ENCODE data around the gene C14orf180.
"Not testable (repeated sequence)": the region's sequence is repeated elsewhere in the genome, so short reads cannot be mapped to it uniquely, and the experiment has no call there.

Gene C14orf180

GRCh38 chr14:104576232-104576969 is 3.2 kb upstream of the C14orf180 start:
- Histone ChIP-seq H3K4me1 (ENCODE audit: insufficient read depth, low read length) (peaks cover 17% of the 10 kb centered on the region), H3K36me3 (ENCODE audit: insufficient read depth, low read length) (no peaks in the 10 kb centered on the region)

GRCh38 chr14:104576970-104577332 is 2.6 kb upstream of the C14orf180 start:
- Histone ChIP-seq H3K4me1 (ENCODE audit: insufficient read depth, low read length) (peaks cover 17% of the 10 kb centered on the region), H3K9me3 (ENCODE audit: low read length) (no peaks in the 10 kb centered on the region), H3K27me3 (ENCODE audit: control insufficient read depth in 1 of 2, insufficient read depth in 2 of 2, low read length in 2 of 2) (no peaks in the 10 kb centered on the region), H3K27ac (ENCODE audit: low read depth, low read length) (no peak overlapping the region), H3K4me3 (ENCODE audit: low read depth in 1 of 2, low read length in 2 of 2) (no peak overlapping the region), H3K9ac (ENCODE audit: low read length) (no peak overlapping the region), H3K36me3 (ENCODE audit: insufficient read depth, low read length) (no peaks in the 10 kb centered on the region)

More at GRCh38 chr14:104576232-104576969, 3.2 kb upstream of the C14orf180 start:
- no peak overlapping the region for H3K27ac ChIP-seq (ENCODE audit: low read depth, low read length)
- no peaks in the 10 kb centered on the region for H3K9me3 ChIP-seq (ENCODE audit: low read length)
- no peaks in the 10 kb centered on the region for H3K27me3 ChIP-seq (ENCODE audit: control insufficient read depth in 1 of 2, insufficient read depth in 2 of 2, low read length in 2 of 2)
- H3K9ac ChIP-seq (ENCODE audit: low read length): no peak overlapping the region
- H3K4me3 ChIP-seq (ENCODE audit: low read depth in 1 of 2, low read length in 2 of 2): no peak overlapping the region

GRCh38 chr14:104577426-104577825 is 2.1 kb upstream of the C14orf180 start:
- Histone ChIP-seq H3K9ac (ENCODE audit: low read length) (no peak overlapping the region), H3K27ac (ENCODE audit: low read depth, low read length) (no peak overlapping the region), H3K27me3 (ENCODE audit: control insufficient read depth in 1 of 2, insufficient read depth in 2 of 2, low read length in 2 of 2) (no peaks in the 10 kb centered on the region), H3K9me3 (ENCODE audit: low read length) (no peaks in the 10 kb centered on the region), H3K4me3 (ENCODE audit: low read depth in 1 of 2, low read length in 2 of 2) (no peak overlapping the region), H3K36me3 (ENCODE audit: insufficient read depth, low read length) (no peaks in the 10 kb centered on the region), H3K4me1 (ENCODE audit: insufficient read depth, low read length) (peaks cover 17% of the 10 kb centered on the region)

GRCh38 chr14:104577847-104578301 is 1.7 kb upstream of the C14orf180 start:
- Histone ChIP-seq H3K27ac (ENCODE audit: low read depth, low read length) (no peak overlapping the region), H3K4me3 (ENCODE audit: low read depth in 1 of 2, low read length in 2 of 2) (no peak overlapping the region), H3K9ac (ENCODE audit: low read length) (no peak overlapping the region), H3K36me3 (ENCODE audit: insufficient read depth, low read length) (no peaks in the 10 kb centered on the region), H3K9me3 (ENCODE audit: low read length) (no peaks in the 10 kb centered on the region), H3K4me1 (ENCODE audit: insufficient read depth, low read length) (peaks cover 17% of the 10 kb centered on the region), H3K27me3 (ENCODE audit: control insufficient read depth in 1 of 2, insufficient read depth in 2 of 2, low read length in 2 of 2) (no peaks in the 10 kb centered on the region)

- Histone ChIP-seq H3K27me3 (ENCODE audit: control insufficient read depth in 1 of 2, insufficient read depth in 2 of 2, low read length in 2 of 2) (no peaks in the 10 kb centered on the region), H3K9me3 (ENCODE audit: low read length) (no peaks in the 10 kb centered on the region), H3K4me3 (ENCODE audit: low read depth in 1 of 2, low read length in 2 of 2) (no peak overlapping the region), H3K9ac (ENCODE audit: low read length) (no peak overlapping the region), H3K4me1 (ENCODE audit: insufficient read depth, low read length) (peaks cover 17% of the 10 kb centered on the region), H3K36me3 (ENCODE audit: insufficient read depth, low read length) (no peaks in the 10 kb centered on the region), H3K27ac (ENCODE audit: low read depth, low read length) (no peak overlapping the region)
Measured at GRCh38 chr14:104578321-104578720, 1.2 kb upstream of the C14orf180 start.

- H3K36me3 ChIP-seq (ENCODE audit: insufficient read depth, low read length); H3K4me3 ChIP-seq (ENCODE audit: low read depth in 1 of 2, low read length in 2 of 2); H3K9ac ChIP-seq (ENCODE audit: low read length); H3K27ac ChIP-seq (ENCODE audit: low read depth, low read length); H3K27me3 ChIP-seq (ENCODE audit: control insufficient read depth in 1 of 2, insufficient read depth in 2 of 2, low read length in 2 of 2); H3K9me3 ChIP-seq (ENCODE audit: low read length): not testable (repeated sequence)
- H3K4me1 ChIP-seq (ENCODE audit: insufficient read depth, low read length): peaks cover 17% of the 10 kb centered on the region
Measured at GRCh38 chr14:104579939-104580338, 375 bp downstream of the C14orf180 start.

- Histone ChIP-seq H3K36me3 (ENCODE audit: insufficient read depth, low read length) (no peaks in the 10 kb centered on the region), H3K4me1 (ENCODE audit: insufficient read depth, low read length) (peaks cover 17% of the 10 kb centered on the region), H3K4me3 (ENCODE audit: low read depth in 1 of 2, low read length in 2 of 2) (no peak overlapping the region), H3K9ac (ENCODE audit: low read length) (no peak overlapping the region), H3K27me3 (ENCODE audit: control insufficient read depth in 1 of 2, insufficient read depth in 2 of 2, low read length in 2 of 2) (peaks cover 0 to 4% of the 10 kb centered on the region in 2 donors), H3K27ac (ENCODE audit: low read depth, low read length) (no peak overlapping the region), H3K9me3 (ENCODE audit: low read length) (no peaks in the 10 kb centered on the region)
Measured at GRCh38 chr14:104580961-104581360, 1.4 kb downstream of the C14orf180 start.

GRCh38 chr14:104581521-104581920 is 2.0 kb downstream of the C14orf180 start:
- H3K27ac ChIP-seq (ENCODE audit: low read depth, low read length): no peak overlapping the region
- peaks cover 17% of the 10 kb centered on the region for H3K4me1 ChIP-seq (ENCODE audit: insufficient read depth, low read length)
- H3K4me3 ChIP-seq (ENCODE audit: low read depth in 1 of 2, low read length in 2 of 2): no peak overlapping the region
- H3K36me3 ChIP-seq (ENCODE audit: insufficient read depth, low read length): no peaks in the 10 kb centered on the region
- H3K9ac ChIP-seq (ENCODE audit: low read length): no peak overlapping the region
- H3K9me3 ChIP-seq (ENCODE audit: low read length): no peaks in the 10 kb centered on the region
- H3K27me3 ChIP-seq (ENCODE audit: control insufficient read depth in 1 of 2, insufficient read depth in 2 of 2, low read length in 2 of 2): peaks cover 0 to 4% of the 10 kb centered on the region in 2 donors

- Histone ChIP-seq H3K27ac (ENCODE audit: low read depth, low read length) (no peak overlapping the region), H3K9ac (ENCODE audit: low read length) (no peak overlapping the region), H3K27me3 (ENCODE audit: control insufficient read depth in 1 of 2, insufficient read depth in 2 of 2, low read length in 2 of 2) (peaks cover 0 to 4% of the 10 kb centered on the region in 2 donors), H3K4me1 (ENCODE audit: insufficient read depth, low read length) (peaks cover 17% of the 10 kb centered on the region), H3K9me3 (ENCODE audit: low read length) (no peaks in the 10 kb centered on the region), H3K36me3 (ENCODE audit: insufficient read depth, low read length) (no peaks in the 10 kb centered on the region), H3K4me3 (ENCODE audit: low read depth in 1 of 2, low read length in 2 of 2) (no peak overlapping the region)
Measured at GRCh38 chr14:104582005-104582404, 2.4 kb downstream of the C14orf180 start.

GRCh38 chr14:104582662-104583061 is 3.1 kb downstream of the C14orf180 start:
- no peak overlapping the region for H3K4me3 ChIP-seq (ENCODE audit: low read depth in 1 of 2, low read length in 2 of 2)
- H3K27ac ChIP-seq (ENCODE audit: low read depth, low read length): no peak overlapping the region
- H3K4me1 ChIP-seq (ENCODE audit: insufficient read depth, low read length): peaks cover 17% of the 10 kb centered on the region
- H3K36me3 ChIP-seq (ENCODE audit: insufficient read depth, low read length): no peaks in the 10 kb centered on the region
- H3K9me3 ChIP-seq (ENCODE audit: low read length): no peaks in the 10 kb centered on the region
- peaks cover 0 to 9% of the 10 kb centered on the region in 2 donors for H3K27me3 ChIP-seq (ENCODE audit: control insufficient read depth in 1 of 2, insufficient read depth in 2 of 2, low read length in 2 of 2)
- H3K9ac ChIP-seq (ENCODE audit: low read length): no peak overlapping the region

GRCh38 chr14:104583424-104584306 is 4.1 kb downstream of the C14orf180 start:
- Histone ChIP-seq H3K27me3 (ENCODE audit: control insufficient read depth in 1 of 2, insufficient read depth in 2 of 2, low read length in 2 of 2) (peaks cover 0 to 9% of the 10 kb centered on the region in 2 donors), H3K36me3 (ENCODE audit: insufficient read depth, low read length) (no peaks in the 10 kb centered on the region), H3K4me1 (ENCODE audit: insufficient read depth, low read length) (peaks cover 17% of the 10 kb centered on the region), H3K27ac (ENCODE audit: low read depth, low read length) (no peak overlapping the region), H3K4me3 (ENCODE audit: low read depth in 1 of 2, low read length in 2 of 2) (no peak overlapping the region), H3K9me3 (ENCODE audit: low read length) (no peaks in the 10 kb centered on the region), H3K9ac (ENCODE audit: low read length) (no peak overlapping the region)
